Lung microvascular endothelial cell (primary cell): ENCODE data around the gene OAT. TPM values are rescaled to one million over a fixed set of nuclear protein-coding genes. Genes with fewer than 3 reads are reported as not detected.
A peak's percentile ranks its signal among the peaks of the same experiment; 100 is the strongest.
"Not testable (repeated sequence)": the region's sequence is repeated elsewhere in the genome, so short reads cannot be mapped to it uniquely, and the experiment has no call there.

Experiments
- DNase-seq, 2 donors: peaks; one replicate each; pipeline versions ENCODE4 v3.0.0 to v3.0.0-alpha.2; 2010; ENCODE audit warnings: low read depth in 2 of 2
- total RNA-seq: library from RNA; depleted of rRNA; stranded (reverse); fragments of >200 nt; gene quantifications from 2 replicates; pipeline ENCODE4 v1.2.1, GENCODE V29; 2014

The OAT gene
- total RNA-seq, 1 donor from 2014 or later = 82.5 TPM

DNA sequence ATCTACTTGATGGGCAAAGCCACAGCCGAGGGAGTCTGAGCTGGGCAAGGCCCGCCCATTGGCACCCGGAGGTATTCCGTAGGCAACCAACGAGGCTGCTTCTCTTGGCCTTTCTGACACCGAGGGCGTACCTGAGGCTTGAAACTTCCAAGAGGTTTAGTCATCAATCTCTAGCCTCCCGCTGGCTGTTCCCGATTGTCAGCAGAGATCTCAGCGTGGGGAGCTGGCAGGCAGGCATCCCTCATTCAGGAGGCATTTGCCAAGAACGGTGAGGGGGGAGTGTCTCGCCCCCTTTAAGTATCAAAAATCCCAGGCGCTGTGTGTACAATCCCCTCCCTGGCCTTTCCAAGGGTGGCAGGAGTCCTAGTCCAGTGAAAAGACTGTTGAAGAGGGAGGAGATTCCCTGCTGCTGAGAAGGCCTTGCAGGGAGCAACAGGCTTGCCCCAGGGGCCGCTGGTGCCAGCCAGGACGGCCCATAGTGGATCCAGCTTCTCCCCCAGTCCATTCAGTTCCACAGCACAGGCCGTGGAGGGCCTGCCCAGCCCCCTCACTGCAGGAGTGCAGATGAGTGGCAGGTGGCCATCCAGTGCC lies 39.7 kb downstream of the OAT start:
- DNase-seq = no peak

- DNase-seq = no peak
These were observed 40.5 kb downstream of the OAT start for GRCh38 chr10:124378271-124378670.

DNA sequence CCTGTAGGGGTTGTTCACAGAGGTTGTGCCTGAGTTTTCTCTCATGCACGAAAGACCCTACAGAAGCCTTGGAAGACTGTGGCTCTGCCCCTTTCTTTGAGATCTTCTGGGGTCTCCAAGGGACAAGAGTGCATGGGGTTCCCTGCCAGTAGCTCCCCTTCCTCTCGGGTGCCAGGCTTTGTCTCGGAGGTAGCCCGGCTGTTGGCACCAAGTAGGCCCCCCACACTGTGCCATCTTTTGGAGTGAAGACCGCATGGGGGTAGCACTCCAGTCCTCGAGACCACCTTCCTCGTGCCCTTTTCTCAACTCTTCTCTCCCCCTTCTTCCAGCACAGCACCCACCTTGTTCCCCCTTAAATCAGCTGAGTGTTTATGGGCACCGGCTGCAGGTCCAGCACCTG lies 41.6 kb downstream of the OAT start:
- DNase-seq = no peak

- DNase-seq = no peak
These were observed 42.3 kb downstream of the OAT start for GRCh38 chr10:124376411-124376810.

GRCh38 chr10:124375691-124376090 lies 43.0 kb downstream of the OAT start:
- no peak for DNase-seq

- no peak for DNase-seq
These were observed 43.4 kb downstream of the OAT start for GRCh38 chr10:124375353-124375614.

GRCh38 chr10:124374535-124375352 lies 44.0 kb downstream of the OAT start:
- no peak for DNase-seq

- DNase-seq = no peak
These were observed 45.8 kb downstream of the OAT start for GRCh38 chr10:124372899-124373298.

DNA sequence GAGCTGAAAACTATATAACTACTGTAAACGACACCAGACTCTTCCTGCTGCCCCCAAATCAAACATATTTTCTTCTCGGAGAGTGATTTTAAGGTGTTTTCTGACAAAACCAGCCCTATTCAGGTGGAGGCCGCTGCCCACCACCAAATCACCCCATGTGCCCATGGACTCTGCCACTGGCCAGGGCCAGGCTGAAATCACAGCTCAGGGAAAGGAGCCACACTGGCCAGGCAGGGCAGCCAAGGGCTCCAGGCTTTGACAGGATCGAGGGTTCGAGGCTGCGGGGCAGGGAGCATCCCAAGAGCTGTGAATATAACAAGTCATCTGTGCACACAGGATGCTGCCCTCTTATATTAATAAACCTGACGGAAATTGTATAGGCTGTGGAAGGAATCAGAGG lies 48.3 kb downstream of the OAT start:
- DNase-seq = no peak

- DNase-seq = no peak
These were observed 48.7 kb downstream of the OAT start for GRCh38 chr10:124369986-124370385.

GRCh38 chr10:124369533-124369932 lies 49.2 kb downstream of the OAT start:
- not testable (repeated sequence) for DNase-seq

DNA sequence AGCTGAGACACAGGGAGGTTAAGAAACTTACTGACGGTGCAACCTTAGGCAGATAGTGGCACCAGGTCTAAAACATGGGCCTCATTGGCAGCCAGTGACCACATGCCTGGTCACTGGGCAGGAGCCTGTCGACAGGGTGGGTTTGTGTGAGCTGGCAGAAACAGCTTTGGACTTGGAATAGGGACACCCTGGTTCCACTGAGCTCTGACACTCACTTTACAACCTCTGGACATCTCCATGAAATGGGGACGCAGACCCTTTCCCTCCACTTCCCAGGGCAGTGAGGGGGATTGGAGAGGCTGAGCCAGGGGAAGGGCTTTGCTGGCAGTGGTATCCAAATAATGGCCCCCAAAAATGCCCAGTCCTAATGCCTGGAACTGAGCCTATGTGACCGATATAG lies 49.7 kb downstream of the OAT start:
- DNase-seq = no peak

- no peak for DNase-seq
These were observed 50.8 kb downstream of the OAT start for GRCh38 chr10:124367936-124368335.

DNA sequence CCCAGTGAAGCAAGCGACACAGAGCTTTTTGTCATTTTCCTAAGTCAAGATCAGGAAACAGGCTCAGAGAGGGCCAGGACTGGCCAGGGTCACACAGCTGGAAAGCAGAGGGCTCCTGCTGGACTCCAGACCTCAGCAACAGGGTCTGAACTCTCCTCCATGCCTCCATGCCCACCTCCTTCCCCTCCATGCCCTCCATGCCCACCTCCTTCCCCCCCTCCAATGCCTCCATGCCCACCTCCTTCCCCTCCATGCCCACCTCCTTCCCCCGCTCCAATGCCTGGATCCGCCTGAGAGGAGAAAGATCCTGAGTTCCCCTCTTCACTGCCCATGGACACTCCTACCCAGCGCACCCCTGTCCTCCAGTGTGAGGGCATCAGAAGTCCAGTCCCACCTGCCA lies 51.3 kb downstream of the OAT start:
- no peak for DNase-seq

GRCh38 chr10:124366825-124367224 lies 51.9 kb downstream of the OAT start:
- DNase-seq = peak in 1 of 2 donors; percentile 55

- no peak for DNase-seq
These were observed 52.4 kb downstream of the OAT start for GRCh38 chr10:124366343-124366742.

DNA sequence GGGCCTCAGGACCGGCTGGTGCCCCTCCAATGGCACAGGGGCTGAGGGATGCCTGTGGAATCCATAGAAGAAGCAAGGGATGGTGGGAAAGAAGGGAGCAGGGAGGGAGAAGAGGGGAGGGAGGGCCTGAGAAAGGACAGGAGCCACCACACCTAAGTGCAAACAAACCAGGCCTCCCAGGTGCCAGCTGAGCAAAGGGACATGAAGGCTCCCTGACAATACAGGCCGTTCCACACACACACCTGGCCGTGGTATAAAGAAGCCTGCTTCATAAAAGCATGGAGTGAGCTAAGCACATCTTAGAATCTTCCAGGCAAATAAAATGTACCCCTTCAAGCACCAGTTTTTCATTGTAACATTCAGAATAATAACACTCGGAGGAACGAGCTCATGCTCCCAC lies 54.0 kb downstream of the OAT start:
- DNase-seq = no peak

- no peak for DNase-seq
These were observed 56.2 kb downstream of the OAT start for GRCh38 chr10:124362568-124362967.

- no peak for DNase-seq
These were observed 59.3 kb downstream of the OAT start for GRCh38 chr10:124359336-124359832.

- no peak for DNase-seq
These were observed 61.2 kb downstream of the OAT start for GRCh38 chr10:124357561-124357885.

GRCh38 chr10:124356701-124357560 lies 61.8 kb downstream of the OAT start:
- DNase-seq = no peak
